ENCODE data around the gene TEX47. TPM values are rescaled to one million over a fixed set of nuclear protein-coding genes. Genes with fewer than 3 reads are reported as not detected.

Gene TEX47
- total RNA-seq, 2 experiments from 2014 or later = not detected

Other genes starting within 250 kb of the TEX47 start
- not detected for gene ZNF804B, start 36.0 kb downstream of the TEX47 start, total RNA-seq